Endometrium (tissue), 2 donors: Measurements from ENCODE around the gene SART3.

Experiments
- FAIRE-seq: peaks from 2 replicates; lab custom pipeline; 2012; peaks lifted over from hg19 to GRCh38; lab: Jason Lieb, UNC
- donor health status: control.
- donor health status: control.

SART3 gene

DNA sequence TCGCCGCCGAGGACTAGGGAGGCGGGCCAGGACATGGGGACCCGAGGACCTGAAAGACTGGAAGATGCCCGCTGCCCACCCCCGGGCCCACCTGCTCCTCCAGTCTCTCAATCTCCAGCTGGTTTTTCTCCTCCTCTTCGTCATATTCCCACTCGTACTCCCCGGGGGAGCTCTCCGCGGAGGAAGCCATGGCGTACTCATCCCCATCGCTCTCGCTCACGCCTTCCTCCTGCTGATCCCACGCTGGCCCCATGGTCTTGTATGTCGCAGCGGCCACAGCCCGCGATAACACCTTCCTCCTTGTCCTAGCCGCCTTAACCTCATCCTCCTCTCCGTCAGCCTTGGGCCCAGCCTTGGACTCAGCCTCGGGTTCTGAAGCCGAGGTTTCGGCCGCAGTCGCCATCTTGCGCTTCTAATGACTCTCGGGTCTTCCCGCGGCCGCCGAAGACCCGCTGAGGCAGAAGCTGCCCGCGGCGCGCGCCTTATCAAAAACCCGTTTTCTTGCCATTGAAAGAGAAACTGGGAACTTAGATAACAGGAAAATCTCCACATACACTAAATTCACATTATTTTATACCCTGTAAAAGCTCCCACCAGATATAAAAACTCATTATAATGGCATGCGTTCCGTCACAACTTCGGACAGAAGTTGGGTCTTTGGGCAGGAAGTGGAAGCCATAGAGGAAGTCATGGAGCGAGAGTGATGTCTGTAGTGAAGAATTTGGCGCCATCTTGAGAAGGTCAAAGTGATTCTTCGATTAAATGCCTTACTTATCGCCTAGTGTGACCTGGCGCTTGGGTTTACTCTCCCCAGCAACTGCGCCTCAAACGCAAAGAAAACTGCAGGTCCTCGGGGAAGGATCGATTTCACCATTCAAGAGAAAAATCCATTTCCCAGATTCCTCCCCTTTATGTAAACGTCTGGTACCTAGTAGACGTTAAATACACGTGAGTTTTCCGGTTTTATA is at the start of gene SART3:
Gene SART3, minus strand, starts transcription at position 422 of the 968 bp plus-strand sequence. Its CDS starts 19 bp downstream, at position 403.
- no peak for FAIRE-seq

GRCh38 chr12:108610336-108610815 is 49.4 kb upstream of the SART3 start:
- no peak for FAIRE-seq

DNA sequence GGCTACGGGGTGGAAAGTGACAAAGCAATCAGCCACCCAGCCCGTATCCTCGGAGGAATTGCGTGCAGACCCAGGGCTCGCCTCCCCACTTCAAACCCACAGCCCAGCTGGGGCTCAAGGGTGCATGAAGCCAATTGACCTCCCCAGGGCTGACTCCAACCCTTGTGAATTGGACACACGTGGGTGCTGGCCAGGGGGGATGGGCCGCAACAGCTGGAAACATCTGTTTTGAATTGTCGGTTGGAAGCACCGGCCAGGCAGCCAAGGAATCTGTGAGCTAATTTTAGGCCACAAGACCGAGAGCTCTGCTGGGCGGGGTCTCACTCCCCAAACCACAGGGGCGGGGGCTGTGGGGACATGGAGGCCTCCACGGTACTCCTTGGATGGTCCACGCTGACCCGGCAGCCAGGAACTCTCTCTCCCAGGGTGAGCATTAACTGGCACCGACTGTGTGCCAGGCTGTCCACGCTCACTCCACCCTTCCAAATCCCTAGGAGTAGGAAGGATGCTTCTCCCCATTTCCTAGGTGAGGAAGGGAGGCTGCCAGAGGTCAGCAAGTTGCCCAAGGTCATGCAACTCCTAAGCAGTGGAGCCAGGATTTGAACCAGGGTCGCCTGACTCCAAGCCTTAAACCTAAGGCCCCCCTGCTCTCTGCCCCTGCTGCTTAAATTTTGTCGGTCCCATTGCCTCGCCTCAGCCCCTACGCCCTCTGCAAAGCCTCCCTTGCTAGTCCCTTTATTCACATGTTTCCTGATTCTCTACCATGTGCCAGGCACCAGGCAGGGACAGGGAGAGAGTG is 48.8 kb upstream of the SART3 start:
- peak; percentile 83 for FAIRE-seq

- no peak for FAIRE-seq
These were observed 47.6 kb upstream of the SART3 start for GRCh38 chr12:108608616-108609015.

GRCh38 chr12:108607981-108608600 is 47.1 kb upstream of the SART3 start:
- no peak for FAIRE-seq

DNA sequence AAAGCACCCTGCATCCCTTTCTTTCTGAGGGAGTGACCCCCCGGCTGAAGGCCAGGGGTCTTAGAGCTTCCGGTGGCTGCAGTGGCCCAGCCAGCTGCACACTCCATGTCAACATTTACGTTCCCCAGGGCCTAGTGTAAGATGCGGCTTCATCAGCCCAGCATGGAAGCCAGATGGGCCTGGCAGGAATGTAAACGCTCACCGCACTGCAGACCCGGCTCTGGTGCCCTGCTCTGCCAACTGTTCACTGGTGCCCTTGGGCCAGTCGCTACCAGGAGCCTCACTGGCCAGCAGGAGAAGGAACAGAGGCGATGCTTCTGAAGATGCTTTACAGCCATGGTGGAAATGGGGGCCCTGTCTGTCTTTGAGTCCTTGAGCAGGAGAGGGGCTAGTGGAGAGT is 45.5 kb upstream of the SART3 start:
- FAIRE-seq = no peak

- no peak for FAIRE-seq
These were observed 44.9 kb upstream of the SART3 start for GRCh38 chr12:108605690-108606406.

DNA sequence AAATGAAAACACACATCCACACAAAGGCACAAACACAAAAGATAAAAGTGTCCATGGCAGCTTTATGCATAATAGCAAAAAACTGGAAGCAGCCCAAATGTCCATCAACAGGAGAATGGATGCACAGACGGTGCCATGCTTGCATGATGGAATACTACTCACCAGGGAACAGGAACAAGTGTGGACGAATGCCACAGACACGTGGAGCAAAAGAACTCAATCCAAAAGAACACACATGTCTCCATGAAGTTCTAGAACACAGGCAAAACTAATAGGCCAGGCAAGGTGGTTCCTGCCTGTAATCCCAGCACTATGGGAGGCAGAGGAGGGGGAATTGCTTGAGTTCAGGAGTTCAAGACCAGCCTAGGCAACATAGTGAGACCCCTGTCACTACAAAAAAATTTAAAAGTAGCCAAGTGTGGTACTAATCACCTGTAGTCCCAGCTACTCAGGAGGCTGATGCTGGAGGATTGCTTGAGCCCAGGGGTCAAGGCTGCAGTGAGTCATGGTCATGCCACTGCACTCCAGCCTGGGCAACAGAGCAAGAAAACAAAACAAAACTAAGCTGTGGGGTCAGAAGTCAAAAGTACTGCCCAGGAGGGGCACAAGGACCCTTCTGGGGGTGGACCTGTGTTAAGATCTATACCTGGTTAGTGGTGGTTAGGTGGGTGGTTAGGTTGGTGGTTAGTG is 44.2 kb upstream of the SART3 start:
- no peak for FAIRE-seq

- no peak for FAIRE-seq
These were observed 43.4 kb upstream of the SART3 start for GRCh38 chr12:108604208-108604941.

DNA sequence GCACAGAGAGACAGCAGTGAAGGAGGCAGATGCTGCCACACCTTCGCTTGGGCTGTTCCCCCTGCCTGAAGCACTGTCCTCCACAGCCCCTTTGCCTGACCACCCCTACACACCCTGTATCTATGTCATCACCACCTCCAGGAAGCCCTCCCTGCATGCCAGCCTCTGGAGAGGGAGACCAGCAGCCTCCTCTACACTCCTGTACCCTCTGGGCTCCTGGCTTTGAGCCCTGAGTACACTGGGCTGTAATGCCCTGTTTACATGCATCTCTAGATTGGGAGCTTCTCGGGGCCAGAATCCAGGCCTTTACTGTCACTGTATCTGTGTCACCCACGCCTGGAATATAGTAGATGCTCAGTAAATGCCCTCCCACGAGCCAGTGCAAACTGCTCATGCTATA is 42.8 kb upstream of the SART3 start:
- FAIRE-seq = no peak

DNA sequence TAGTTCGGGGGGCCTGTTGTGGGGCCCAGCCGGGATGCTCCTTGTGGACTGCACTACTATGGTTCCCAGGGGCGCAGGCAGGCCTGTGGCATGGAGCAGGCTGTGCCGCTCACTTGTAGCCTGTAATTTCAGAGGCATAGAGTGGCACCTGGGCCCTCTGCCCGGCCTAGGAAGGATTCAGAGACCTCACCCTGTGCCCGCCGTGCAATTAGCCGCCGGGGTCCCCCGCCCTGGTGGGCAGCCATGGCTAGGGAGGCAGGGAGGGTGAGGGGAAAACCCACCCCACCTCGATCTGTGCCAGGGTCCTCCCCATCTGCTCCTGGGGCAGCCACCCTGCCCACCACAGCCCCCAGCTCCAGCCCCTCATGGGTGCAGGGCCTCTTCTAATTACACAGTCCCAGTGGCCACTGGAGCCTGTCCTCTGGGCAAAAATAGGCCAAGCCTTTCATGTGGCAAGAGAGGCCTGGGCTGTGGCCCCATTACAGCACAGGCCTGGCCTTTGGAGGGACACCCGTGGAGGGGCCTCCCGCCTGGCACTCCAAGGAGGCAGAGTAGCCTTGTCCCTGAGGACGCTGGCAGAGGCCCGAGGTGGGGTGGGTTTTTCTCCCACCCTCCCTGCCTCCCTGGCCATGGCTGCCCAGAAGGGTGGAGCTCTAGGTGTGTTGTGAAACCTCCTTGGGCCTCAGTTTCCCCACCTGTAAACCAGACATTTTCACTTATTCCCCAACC is 42.2 kb upstream of the SART3 start:
- no peak for FAIRE-seq

DNA sequence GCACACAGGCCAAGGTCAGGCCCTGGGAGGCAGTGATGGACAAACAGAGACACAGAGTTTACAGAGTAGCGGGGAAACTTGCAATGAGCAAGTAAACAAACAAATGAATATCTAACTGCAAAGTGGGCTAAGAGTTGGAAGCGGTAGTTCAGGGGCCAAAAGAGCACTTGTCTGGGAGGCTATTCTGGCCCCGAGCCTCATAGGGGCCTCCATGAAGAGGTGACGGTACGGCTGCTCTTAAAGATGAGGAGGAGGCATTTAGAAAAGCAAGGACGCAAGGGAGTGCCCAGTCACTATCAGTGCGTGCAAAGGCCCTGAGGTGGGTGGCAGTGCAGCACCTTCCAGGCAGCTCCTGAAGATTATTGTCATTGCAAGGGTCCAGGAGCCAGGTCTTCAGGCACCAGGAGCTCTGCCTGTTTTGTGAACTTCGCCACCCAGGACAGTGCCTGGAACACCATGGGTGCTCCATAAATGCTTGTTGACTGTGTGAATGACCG is 41.3 kb upstream of the SART3 start:
- FAIRE-seq = no peak

GRCh38 chr12:108600702-108601007 is 39.7 kb upstream of the SART3 start:
- FAIRE-seq = no peak

DNA sequence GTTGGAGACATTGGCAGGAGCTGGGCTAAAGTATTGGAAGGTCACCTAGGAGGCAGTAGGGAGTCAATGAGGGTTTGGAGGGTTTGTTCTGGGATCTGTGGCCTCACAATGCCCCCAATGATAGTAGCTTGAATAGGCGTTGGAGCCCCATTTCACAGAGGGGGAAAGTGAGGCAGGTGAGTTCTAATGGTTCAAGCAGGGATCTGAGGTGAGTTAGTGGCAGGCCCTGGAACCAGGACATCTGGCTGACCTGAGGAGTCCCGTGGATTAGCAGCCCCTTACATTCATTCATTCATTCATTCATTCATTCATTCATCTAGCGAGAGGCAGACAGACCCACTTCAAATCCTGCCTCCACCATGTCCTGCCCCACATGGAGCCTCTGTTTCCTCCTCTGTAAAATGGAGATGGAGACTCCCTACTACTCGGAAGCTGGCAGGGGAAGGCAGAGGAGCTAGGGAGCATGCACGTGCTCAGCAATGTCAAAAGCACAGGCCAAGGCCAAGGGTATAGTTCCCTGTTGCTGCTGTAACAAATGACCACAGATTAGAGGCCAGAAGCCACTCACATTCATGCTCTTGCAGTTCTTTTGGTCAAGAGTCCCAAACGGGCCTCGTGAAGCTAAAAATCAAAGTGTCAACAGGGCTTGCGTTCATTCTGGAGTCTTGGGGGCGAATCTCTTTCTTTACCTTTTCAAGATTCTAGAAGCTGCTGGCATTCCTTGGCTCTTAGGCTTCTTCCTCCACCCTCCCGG is 39.2 kb upstream of the SART3 start:
- FAIRE-seq = no peak

DNA sequence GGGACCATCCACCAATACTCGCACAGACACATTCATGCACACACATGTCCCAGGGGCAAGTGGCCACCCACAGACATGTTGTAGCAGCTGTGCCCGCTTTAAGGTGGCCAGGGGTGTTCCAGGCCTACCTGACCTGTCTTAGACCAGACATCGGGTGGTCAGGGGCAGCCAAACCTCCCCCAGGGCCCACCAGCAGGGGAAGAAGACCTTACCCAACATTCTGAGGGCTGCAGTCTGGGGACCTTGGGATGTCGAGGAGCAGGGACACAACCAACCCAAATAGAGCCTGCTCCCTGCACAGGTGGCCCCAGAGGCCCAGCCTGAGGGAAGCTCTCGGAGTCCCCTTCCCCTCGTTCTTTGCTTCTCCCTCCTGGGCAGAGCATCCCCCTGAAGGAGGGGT is 38.6 kb upstream of the SART3 start:
- no peak for FAIRE-seq

DNA sequence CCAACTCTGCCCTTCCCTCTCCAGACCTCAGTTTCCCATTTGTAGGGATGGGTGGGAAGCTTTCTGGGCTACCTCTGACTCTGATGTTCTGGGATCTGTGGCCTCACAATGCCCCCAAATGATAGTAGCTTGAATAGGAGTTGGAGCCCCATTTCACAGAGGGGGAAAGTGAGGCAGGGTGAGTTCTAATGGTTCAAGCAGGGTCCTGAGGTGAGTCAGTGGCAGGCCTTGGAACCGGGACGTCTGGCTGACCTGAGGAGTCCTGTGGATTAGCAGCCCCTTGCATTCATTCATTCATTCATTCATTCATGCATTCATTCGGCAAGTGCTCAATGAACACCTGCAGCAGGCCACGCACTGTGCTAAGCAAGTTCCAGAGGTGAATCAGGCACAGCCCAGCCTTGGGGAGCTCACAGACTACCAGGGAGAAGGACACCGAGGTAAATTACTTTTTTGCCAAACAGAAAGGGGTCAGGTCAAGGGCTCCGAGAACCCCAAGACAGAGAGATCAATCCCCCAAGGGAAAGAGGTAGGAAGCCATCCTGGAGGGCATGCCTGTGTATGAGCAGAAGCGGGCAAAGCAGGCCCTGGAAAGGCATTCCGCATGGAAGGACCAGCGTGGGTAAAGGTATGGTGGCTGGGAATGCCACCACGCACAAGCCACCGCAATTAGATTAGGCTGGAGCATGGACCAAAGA is 37.7 kb upstream of the SART3 start:
- no peak for FAIRE-seq

- FAIRE-seq = no peak
These were observed 36.8 kb upstream of the SART3 start, which contains the start of gene TMEM119 for GRCh38 chr12:108597559-108598471. Gene TMEM119 (minus strand): TSS chr12:108598084. CDS start chr12:108592383, 5,701 bp downstream.
